HG02938 (cell line): ENCODE measurements around the gene KCNJ1.

Experiments
- ATAC-seq: cut with Tn5 transposase; IDR thresholded peaks from one replicate; pipeline ENCODE4 v1.9.1; 2021; ENCODE audit warnings: mild to moderate bottlenecking, moderate library complexity; ENCODE audit not compliant: unreplicated experiment

KCNJ1 gene

DNA sequence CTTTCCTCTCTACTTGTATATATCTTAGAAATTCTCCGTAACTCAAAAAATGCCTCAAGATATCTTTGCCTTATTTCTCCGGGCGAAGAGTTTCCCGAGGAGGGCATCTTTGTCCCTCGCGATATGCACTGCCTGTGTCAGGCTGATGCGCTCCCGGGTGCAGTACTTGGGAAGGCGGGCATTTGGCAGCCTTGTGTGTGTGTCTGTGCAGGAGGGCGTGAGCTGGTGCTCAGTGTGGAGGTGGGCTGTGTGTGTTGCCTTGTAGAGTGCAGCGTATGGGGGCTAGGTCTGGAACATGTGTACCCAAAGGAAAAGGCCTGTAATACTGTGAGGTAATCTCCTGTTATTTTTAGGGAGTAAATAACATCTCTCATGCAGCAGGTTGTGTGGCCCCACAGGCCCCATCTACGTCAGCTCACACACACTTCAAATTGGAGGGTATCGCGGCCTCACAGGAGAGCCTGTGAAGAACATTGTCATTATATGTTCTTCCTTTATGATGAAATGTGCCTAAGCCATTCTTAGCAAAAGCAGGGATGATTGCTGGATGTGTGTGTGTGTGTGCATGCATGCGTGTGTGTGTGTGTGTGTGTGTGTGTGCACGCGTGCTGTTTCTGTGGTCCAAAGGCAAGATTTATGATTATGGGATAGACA lies 77.5 kb downstream of the KCNJ1 start:
- ATAC-seq = no peak
